ENCODE measurements around the gene LRRC53. TPM values are rescaled to one million over a fixed set of nuclear protein-coding genes. Genes with fewer than 3 reads are reported as not detected.

Gene LRRC53
- total RNA-seq, 1 donor from 2014 or later, result not detected

- Mint-ChIP-seq H3K9me3 (ENCODE audit: unreplicated experiment) (no peaks in the 10 kb centered on the region), H3K4me1 (ENCODE audit: unreplicated experiment) (no peaks in the 10 kb centered on the region), H3K4me3 (ENCODE audit: unreplicated experiment) (no peak overlapping the region), H3K36me3 (ENCODE audit: low read depth, unreplicated experiment) (no peaks in the 10 kb centered on the region), H3K27ac (ENCODE audit: unreplicated experiment) (no peak overlapping the region), H3K27me3 (ENCODE audit: unreplicated experiment) (no peaks in the 10 kb centered on the region)
- no peak for TF ChIP-seq CTCF (IDR thresholded peaks at IDR 0.05; ENCODE audit: unreplicated experiment)
- no peak for DNase-seq (ENCODE audit: low spot score)
Observed at GRCh38 chr1:74425676-74426075, 86.7 kb downstream of the LRRC53 start.

GRCh38 chr1:74423471-74423870, 88.9 kb downstream of the LRRC53 start:
- Mint-ChIP-seq H3K36me3 (ENCODE audit: low read depth, unreplicated experiment) (no peaks in the 10 kb centered on the region), H3K4me1 (ENCODE audit: unreplicated experiment) (no peaks in the 10 kb centered on the region), H3K9me3 (ENCODE audit: unreplicated experiment) (no peaks in the 10 kb centered on the region), H3K4me3 (ENCODE audit: unreplicated experiment) (no peak overlapping the region), H3K27ac (ENCODE audit: unreplicated experiment) (no peak overlapping the region), H3K27me3 (ENCODE audit: unreplicated experiment) (no peaks in the 10 kb centered on the region)
- no peak for DNase-seq (ENCODE audit: low spot score)
- TF ChIP-seq CTCF (IDR thresholded peaks at IDR 0.05; ENCODE audit: unreplicated experiment), result no peak

- Mint-ChIP-seq H3K4me1 (ENCODE audit: unreplicated experiment) (no peaks in the 10 kb centered on the region), H3K27me3 (ENCODE audit: unreplicated experiment) (no peaks in the 10 kb centered on the region), H3K9me3 (ENCODE audit: unreplicated experiment) (no peaks in the 10 kb centered on the region), H3K36me3 (ENCODE audit: low read depth, unreplicated experiment) (no peaks in the 10 kb centered on the region), H3K27ac (ENCODE audit: unreplicated experiment) (no peak overlapping the region), H3K4me3 (ENCODE audit: unreplicated experiment) (no peak overlapping the region)
- DNase-seq (ENCODE audit: low spot score), result no peak
- TF ChIP-seq CTCF (IDR thresholded peaks at IDR 0.05; ENCODE audit: unreplicated experiment), result no peak
Observed at GRCh38 chr1:74422421-74423292, 89.8 kb downstream of the LRRC53 start.

- DNase-seq (ENCODE audit: low spot score), result no peak
- H3K9me3 Mint-ChIP-seq (ENCODE audit: unreplicated experiment), result no peaks in the 10 kb centered on the region
- H3K4me3 Mint-ChIP-seq (ENCODE audit: unreplicated experiment), result no peak overlapping the region
- TF ChIP-seq CTCF (IDR thresholded peaks at IDR 0.05; ENCODE audit: unreplicated experiment), result no peak
- H3K27ac Mint-ChIP-seq (ENCODE audit: unreplicated experiment), result no peak overlapping the region
- H3K36me3 Mint-ChIP-seq (ENCODE audit: low read depth, unreplicated experiment), result no peaks in the 10 kb centered on the region
- no peaks in the 10 kb centered on the region for H3K27me3 Mint-ChIP-seq (ENCODE audit: unreplicated experiment)
- H3K4me1 Mint-ChIP-seq (ENCODE audit: unreplicated experiment), result no peaks in the 10 kb centered on the region
Observed at GRCh38 chr1:74420467-74420866, 91.9 kb downstream of the LRRC53 start.

Other genes with a start within 250 kb of the LRRC53 start
- 2.8 TPM for gene ERICH3, start 161.2 kb upstream of the LRRC53 start, total RNA-seq (ENCODE audit: unreplicated experiment)
- gene CRYZ, start 220.4 kb upstream of the LRRC53 start, total RNA-seq (ENCODE audit: unreplicated experiment), result 31.7 TPM
- 14.8 TPM for gene TYW3, start 220.5 kb upstream of the LRRC53 start, total RNA-seq (ENCODE audit: unreplicated experiment)